ENCODE data around the gene SLC39A11. TPM values are rescaled to one million over a fixed set of nuclear protein-coding genes. Genes with fewer than 3 reads are reported as not detected.

Gene SLC39A11
- polyA plus RNA-seq, 1 donor from 2014 or later, result 8.0 TPM

DNA sequence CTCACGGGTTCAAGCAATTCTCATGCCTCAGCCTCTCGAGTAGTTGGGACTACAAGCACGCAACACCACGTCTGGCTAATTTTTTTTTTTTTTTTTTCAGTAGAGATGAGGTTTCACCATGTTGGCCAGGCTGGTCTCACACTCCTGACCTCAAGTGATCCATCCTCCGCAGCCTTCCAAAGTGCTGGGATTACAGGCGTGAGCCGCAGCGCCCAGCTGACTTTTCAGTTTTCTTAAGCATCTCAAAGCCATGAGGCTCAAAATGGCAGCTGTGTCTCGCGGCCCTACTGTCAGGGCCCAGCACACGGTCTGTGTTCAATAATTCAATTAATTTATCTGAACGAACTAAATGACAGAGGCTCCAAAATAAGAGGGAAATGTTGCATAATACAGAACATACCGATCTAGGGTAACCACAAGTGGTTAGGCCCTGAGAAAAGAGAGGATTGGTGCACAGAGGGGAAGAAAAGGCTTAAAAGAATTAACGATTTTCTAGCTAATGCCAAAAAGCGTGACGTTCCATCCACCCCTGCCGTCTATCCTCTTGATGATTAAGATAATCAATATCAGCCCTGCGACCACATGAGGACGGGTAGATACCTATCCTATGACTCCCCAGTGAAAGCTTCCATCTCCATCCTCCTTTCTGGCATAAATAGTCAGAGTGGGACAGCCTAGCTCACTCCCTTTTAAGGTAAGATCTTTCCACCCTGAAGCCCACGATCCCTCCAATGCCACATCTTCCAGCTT, 136.9 kb downstream of the SLC39A11 start:
- Histone ChIP-seq H2AFZ (ENCODE audit: low read depth, low read length) (no peak overlapping the region), H3K36me3 (ENCODE audit: insufficient read depth, low read length) (no peaks in the 10 kb centered on the region), H3K4me3 (ENCODE audit: low read length) (no peak overlapping the region), H3K4me2 (ENCODE audit: low read length) (no peak overlapping the region), H3K9me2 (ENCODE audit: insufficient read depth, low read length) (no peaks in the 10 kb centered on the region), H3K27me3 (ENCODE audit: insufficient read depth, low read depth, low read length) (no peaks in the 10 kb centered on the region), H3K9ac (ENCODE audit: low read length) (no peak overlapping the region), H3K79me2 (replicated peaks; ENCODE audit: insufficient read depth, low read length) (no peaks in the 10 kb centered on the region), H3F3A (ENCODE audit: insufficient read depth, low read length, poor library complexity, severe bottlenecking) (no peaks in the 10 kb centered on the region), H3K9me3 (ENCODE audit: low read length) (no peaks in the 10 kb centered on the region), H4K20me1 (ENCODE audit: insufficient read depth) (no peaks in the 10 kb centered on the region), H3K27ac (ENCODE audit: low read length) (no peak overlapping the region)
- TF ChIP-seq REST (IDR thresholded peaks at IDR 0.05; ENCODE audit: borderline replicate concordance) (no peak), POLR2AphosphoS5 (IDR thresholded peaks at IDR 0.05) (no peak), EZH2 (IDR thresholded peaks at IDR 0.05; ENCODE audit: borderline replicate concordance, insufficient read depth, low read length, poor library complexity, severe bottlenecking) (no peak), SMC3 (conservative IDR thresholded peaks at IDR 0.05; ENCODE audit: poor library complexity) (no peak), MXI1 (conservative IDR thresholded peaks at IDR 0.05; ENCODE audit: poor library complexity, severe bottlenecking) (no peak), RAD21 (conservative IDR thresholded peaks at IDR 0.05) (no peak), EP300 (conservative IDR thresholded peaks at IDR 0.05; ENCODE audit: poor library complexity, severe bottlenecking) (no peak), CTCF (IDR thresholded peaks at IDR 0.05; ENCODE audit: poor library complexity, severe bottlenecking) (no peak), TAF1 (IDR thresholded peaks at IDR 0.05; ENCODE audit: low read depth) (no peak)

DNA sequence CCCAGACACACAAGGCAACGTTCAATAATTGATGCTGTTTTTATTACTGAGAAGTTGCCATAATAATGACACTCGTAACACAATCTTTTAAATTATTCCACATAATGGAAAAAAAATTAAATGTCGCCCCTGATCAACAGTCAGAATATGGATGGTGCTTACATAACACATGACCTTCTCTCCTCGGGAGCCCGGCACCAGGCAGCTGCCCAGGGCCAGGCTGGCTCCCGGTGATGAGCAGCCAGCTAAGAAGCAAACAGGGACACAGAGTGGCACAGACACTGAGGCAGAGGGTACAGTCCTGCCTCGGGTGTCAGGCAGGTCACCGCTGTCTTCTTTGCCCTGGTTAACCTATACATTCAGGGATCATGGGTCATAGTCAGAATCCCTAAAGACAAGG, 137.9 kb downstream of the SLC39A11 start:
- H3F3A ChIP-seq (ENCODE audit: insufficient read depth, low read length, poor library complexity, severe bottlenecking), result no peaks in the 10 kb centered on the region
- H3K4me3 ChIP-seq (ENCODE audit: low read length), result no peak overlapping the region
- no peaks in the 10 kb centered on the region for H3K36me3 ChIP-seq (ENCODE audit: insufficient read depth, low read length)
- H3K4me2 ChIP-seq (ENCODE audit: low read length), result no peak overlapping the region
- no peaks in the 10 kb centered on the region for H3K9me2 ChIP-seq (ENCODE audit: insufficient read depth, low read length)
- H3K27ac ChIP-seq (ENCODE audit: low read length), result no peak overlapping the region
- H3K9ac ChIP-seq (ENCODE audit: low read length), result no peak overlapping the region
- no peaks in the 10 kb centered on the region for H4K20me1 ChIP-seq (ENCODE audit: insufficient read depth)
- no peak overlapping the region for H2AFZ ChIP-seq (ENCODE audit: low read depth, low read length)
- H3K27me3 ChIP-seq (ENCODE audit: insufficient read depth, low read depth, low read length), result no peaks in the 10 kb centered on the region
- TF ChIP-seq EZH2 (IDR thresholded peaks at IDR 0.05; ENCODE audit: borderline replicate concordance, insufficient read depth, low read length, poor library complexity, severe bottlenecking) (no peak), MXI1 (conservative IDR thresholded peaks at IDR 0.05; ENCODE audit: poor library complexity, severe bottlenecking) (no peak), CTCF (IDR thresholded peaks at IDR 0.05; ENCODE audit: poor library complexity, severe bottlenecking) (no peak), REST (IDR thresholded peaks at IDR 0.05; ENCODE audit: borderline replicate concordance) (no peak), RAD21 (conservative IDR thresholded peaks at IDR 0.05) (no peak), SMC3 (conservative IDR thresholded peaks at IDR 0.05; ENCODE audit: poor library complexity) (no peak), POLR2AphosphoS5 (IDR thresholded peaks at IDR 0.05) (no peak), EP300 (conservative IDR thresholded peaks at IDR 0.05; ENCODE audit: poor library complexity, severe bottlenecking) (no peak), TAF1 (IDR thresholded peaks at IDR 0.05; ENCODE audit: low read depth) (no peak)
- no peaks in the 10 kb centered on the region for H3K9me3 ChIP-seq (ENCODE audit: low read length)
- no peaks in the 10 kb centered on the region for H3K79me2 ChIP-seq (replicated peaks; ENCODE audit: insufficient read depth, low read length)
